ENCODE measurements around the gene ABCB10.
"Not testable (repeated sequence)": the region's sequence is repeated elsewhere in the genome, so short reads cannot be mapped to it uniquely, and the experiment has no call there.

ABCB10 gene

GRCh38 chr1:229480495-229480894 lies 78.0 kb downstream of the ABCB10 start:
- no peak for TF ChIP-seq ZNF274 (IDR thresholded peaks at IDR 0.05; ENCODE audit: low read depth, low read length)
- H3K4me3 ChIP-seq (ENCODE audit: low read length), result no peak overlapping the region

- peak overlapping the region; percentile 53; the same call in 1 of the 2 replicates for H3K4me3 ChIP-seq (ENCODE audit: low read length)
- no peak for TF ChIP-seq ZNF274 (IDR thresholded peaks at IDR 0.05; ENCODE audit: low read depth, low read length)
Measured at GRCh38 chr1:229479660-229480399, 78.7 kb downstream of the ABCB10 start.

- H3K4me3 ChIP-seq (ENCODE audit: low read length), result no peak overlapping the region; the same call in 1 of the 2 replicates
- TF ChIP-seq ZNF274 (IDR thresholded peaks at IDR 0.05; ENCODE audit: low read depth, low read length), result no peak
Measured at GRCh38 chr1:229478852-229479251, 79.7 kb downstream of the ABCB10 start.

- H3K4me3 ChIP-seq (ENCODE audit: low read length), result not testable (repeated sequence)
Measured at GRCh38 chr1:229475859-229476258, 82.6 kb downstream of the ABCB10 start.

- no peak for TF ChIP-seq ZNF274 (IDR thresholded peaks at IDR 0.05; ENCODE audit: low read depth, low read length)
- H3K4me3 ChIP-seq (ENCODE audit: low read length), result no peak overlapping the region
Measured at GRCh38 chr1:229474509-229474908, 84.0 kb downstream of the ABCB10 start.

GRCh38 chr1:229471175-229471574 lies 87.3 kb downstream of the ABCB10 start:
- no peak for TF ChIP-seq ZNF274 (IDR thresholded peaks at IDR 0.05; ENCODE audit: low read depth, low read length)
- H3K4me3 ChIP-seq (ENCODE audit: low read length), result no peak overlapping the region

GRCh38 chr1:229470406-229471043 lies 88.0 kb downstream of the ABCB10 start:
- no peak overlapping the region for H3K4me3 ChIP-seq (ENCODE audit: low read length)
- TF ChIP-seq ZNF274 (IDR thresholded peaks at IDR 0.05; ENCODE audit: low read depth, low read length), result no peak

GRCh38 chr1:229466887-229467286 lies 91.6 kb downstream of the ABCB10 start:
- TF ChIP-seq ZNF274 (IDR thresholded peaks at IDR 0.05; ENCODE audit: low read depth, low read length), result no peak
- H3K4me3 ChIP-seq (ENCODE audit: low read length), result no peak overlapping the region
